ENCODE measurements around the gene ICAM3. TPM values are rescaled to one million over a fixed set of nuclear protein-coding genes. Genes with fewer than 3 reads are reported as not detected.

Gene ICAM3
- total RNA-seq, 6 experiments from 2014 or later: 14.7 to 17.7 (median 16.8) TPM

GRCh38 chr19:10316229-10317044, 23.0 kb downstream of the ICAM3 start:
- Mint-ChIP-seq H3K9me3 (no peaks in the 10 kb centered on the region), H3K27me3 (ENCODE audit: insufficient read depth) (peaks cover 3% of the 10 kb centered on the region), H3K36me3 (ENCODE audit: low read depth) (peaks cover 11% of the 10 kb centered on the region; the same call in 1 of the 2 replicates), H3K27ac (peak overlapping the region; percentile 57), H3K4me1 (ENCODE audit: low read depth) (peaks cover 21% of the 10 kb centered on the region), H3K4me3 (peak overlapping the region; percentile 96)
- no peak for TF ChIP-seq CTCF (IDR thresholded peaks at IDR 0.05)
- no peak for DNase-seq

- no peaks in the 10 kb centered on the region for H3K9me3 Mint-ChIP-seq
- peaks cover 11% of the 10 kb centered on the region; the same call in 1 of the 2 replicates for H3K36me3 Mint-ChIP-seq (ENCODE audit: low read depth)
- peak; percentile 69 for DNase-seq
- peaks cover 21% of the 10 kb centered on the region for H3K4me1 Mint-ChIP-seq (ENCODE audit: low read depth)
- peaks cover 3% of the 10 kb centered on the region for H3K27me3 Mint-ChIP-seq (ENCODE audit: insufficient read depth)
- no peak for TF ChIP-seq CTCF (IDR thresholded peaks at IDR 0.05)
- H3K27ac Mint-ChIP-seq: peak within 1 kb of the TSS; percentile 82
- H3K4me3 Mint-ChIP-seq: peak within 1 kb of the TSS; percentile 96
Measured at GRCh38 chr19:10315335-10316214, 23.8 kb downstream of the ICAM3 start, which contains the start of gene FDX2. Gene FDX2, minus strand, starts transcription at chr19:10316015. Its CDS starts 19 bp downstream, at chr19:10315996.

- peaks cover 18% of the 10 kb centered on the region for H3K4me1 Mint-ChIP-seq (ENCODE audit: low read depth)
- no peak for TF ChIP-seq CTCF (IDR thresholded peaks at IDR 0.05)
- H3K9me3 Mint-ChIP-seq: no peaks in the 10 kb centered on the region
- no peak within 1 kb of the TSS for H3K4me3 Mint-ChIP-seq
- H3K27me3 Mint-ChIP-seq (ENCODE audit: insufficient read depth): no peaks in the 10 kb centered on the region
- H3K36me3 Mint-ChIP-seq (ENCODE audit: low read depth): peaks cover 8% of the 10 kb centered on the region; the same call in 1 of the 2 replicates
- no peak within 1 kb of the TSS for H3K27ac Mint-ChIP-seq
- DNase-seq: no peak
Measured at GRCh38 chr19:10309423-10309822, 30.0 kb downstream of the ICAM3 start, which contains the start of gene ZGLP1. Gene ZGLP1, minus strand, starts transcription at chr19:10309815.

GRCh38 chr19:10306327-10306726, 33.1 kb downstream of the ICAM3 start:
- H3K9me3 Mint-ChIP-seq: no peaks in the 10 kb centered on the region
- H3K4me1 Mint-ChIP-seq (ENCODE audit: low read depth): peaks cover 31% of the 10 kb centered on the region
- DNase-seq: no peak
- TF ChIP-seq CTCF (IDR thresholded peaks at IDR 0.05): no peak
- no peak overlapping the region for H3K27ac Mint-ChIP-seq
- H3K4me3 Mint-ChIP-seq: no peak overlapping the region
- peaks cover 3% of the 10 kb centered on the region; the same call in 1 of the 2 replicates for H3K36me3 Mint-ChIP-seq (ENCODE audit: low read depth)
- H3K27me3 Mint-ChIP-seq (ENCODE audit: insufficient read depth): no peaks in the 10 kb centered on the region

GRCh38 chr19:10305139-10305806, 34.2 kb downstream of the ICAM3 start:
- H3K4me3 Mint-ChIP-seq: peak overlapping the region; percentile 45
- H3K4me1 Mint-ChIP-seq (ENCODE audit: low read depth): peaks cover 31% of the 10 kb centered on the region
- no peak for TF ChIP-seq CTCF (IDR thresholded peaks at IDR 0.05)
- no peaks in the 10 kb centered on the region for H3K27me3 Mint-ChIP-seq (ENCODE audit: insufficient read depth)
- H3K9me3 Mint-ChIP-seq: no peaks in the 10 kb centered on the region
- DNase-seq: peak; percentile 45
- H3K27ac Mint-ChIP-seq: peak overlapping the region; percentile 84
- peaks cover 3% of the 10 kb centered on the region; the same call in 1 of the 2 replicates for H3K36me3 Mint-ChIP-seq (ENCODE audit: low read depth)

Measured in HFFc6 (cell line).